PC-3 (cell line): ENCODE data around the gene FRZB. TPM values are rescaled to one million over a fixed set of nuclear protein-coding genes. Genes with fewer than 3 reads are reported as not detected.

ENCODE experiments used
- ATAC-seq: fragments of 200-7000 bp; cut with Tn5 transposase; 2 replicates; pipeline ENCODE4 v1.9.1; 2020; ENCODE audit warnings: mild to moderate bottlenecking, moderate library complexity
- BruUV-seq: library from RNA; stranded (reverse); fragments of 400-500 nt; replicated peaks from 2 replicates; lab custom pipeline; 2021; lab: Mats Ljungman, UMichigan
- CTCF ChIA-PET: fragments of 300-600 bp; sonication (Branson Sonifier 250); formaldehyde crosslinking; loops from one replicate; lab custom pipeline; 2022; ENCODE audit warnings: antibody characterized with exemption; lab: Charles Lee
- POLR2A ChIA-PET: fragments of 300-600 bp; sonication (Branson Sonifier 250); formaldehyde crosslinking; loops from one replicate; lab custom pipeline; 2022; ENCODE audit warnings: antibody characterized with exemption; ENCODE audit not compliant: unreplicated experiment; lab: Charles Lee
- DNase-seq: peaks from one replicate; pipeline ENCODE4 v3.0.0-alpha.2; 2015
- H2AFZ ChIP-seq: fragments of 300-600 bp; sonication (generic); 2 replicates; pipeline ENCODE4 v1.6.0; 2016; ENCODE audit warnings: antibody characterized with exemption, low read length
- H3F3A ChIP-seq: fragments of 300-600 bp; sonication (generic); one replicate; pipeline ENCODE4 v1.6.0; 2017; ENCODE audit warnings: antibody characterized with exemption, low read length, control low read depth, mild to moderate bottlenecking; ENCODE audit not compliant: unreplicated experiment
- H3K27ac ChIP-seq: fragments of 300-600 bp; sonication (generic); 2 replicates; pipeline ENCODE4 v1.5.1; 2016; ENCODE audit warnings: mild to moderate bottlenecking, low read length
- H3K27me3 ChIP-seq: fragments of 300-600 bp; sonication (generic); 2 replicates; pipeline ENCODE4 v1.6.1; 2016; ENCODE audit warnings: low read length, mixed read lengths
- H3K36me3 ChIP-seq: fragments of 300-600 bp; sonication (generic); 2 replicates; pipeline ENCODE4 v1.6.1; 2016; ENCODE audit warnings: low read depth, mixed run types, low read length, mixed read lengths
- H3K4me1 ChIP-seq: fragments of 300-600 bp; sonication (generic); 2 replicates; pipeline ENCODE4 v1.5.1; 2016; ENCODE audit warnings: low read length; ENCODE audit not compliant: insufficient read depth
- H3K4me2 ChIP-seq: fragments of 300-600 bp; sonication (generic); 2 replicates; pipeline ENCODE4 v1.6.0; 2016; ENCODE audit warnings: low read length
- H3K4me3 ChIP-seq: fragments of 300-600 bp; sonication (generic); 2 replicates; pipeline ENCODE4 v1.5.1; 2016; ENCODE audit warnings: mild to moderate bottlenecking, low read length, mixed read lengths
- H3K79me2 ChIP-seq: fragments of 300-600 bp; sonication (generic); 2 replicates; pipeline ENCODE4 v1.6.1; 2017; ENCODE audit warnings: low read length, mixed read lengths
- H3K9ac ChIP-seq: fragments of 300-600 bp; sonication (generic); 2 replicates; pipeline ENCODE4 v1.6.0; 2016; ENCODE audit warnings: mild to moderate bottlenecking, low read length
- H3K9me2 ChIP-seq: fragments of 300-600 bp; sonication (generic); replicated peaks from 2 replicates; pipeline ENCODE4 v1.6.1; 2016; ENCODE audit warnings: mixed run types, low read length, mixed read lengths
- H3K9me3 ChIP-seq: fragments of 300-600 bp; sonication (generic); 2 replicates; pipeline ENCODE4 v1.6.1; 2016; ENCODE audit warnings: low read length, mixed read lengths
- H4K20me1 ChIP-seq: fragments of 300-600 bp; sonication (generic); 2 replicates; pipeline ENCODE4 v1.6.1; 2016; ENCODE audit warnings: low read length, mixed read lengths
- EZH2 ChIP-seq: fragments of 300-600 bp; sonication (generic); IDR thresholded peaks from one replicate; pipeline ENCODE4 v1.6.1; 2017; ENCODE audit warnings: antibody characterized with exemption, mild to moderate bottlenecking, low read length; ENCODE audit not compliant: unreplicated experiment
- EZH2phosphoT487 ChIP-seq: fragments of 300-600 bp; sonication (generic); IDR thresholded peaks from 2 replicates; pipeline ENCODE4 v1.6.1; 2018; ENCODE audit warnings: mild to moderate bottlenecking, antibody characterized with exemption, low read length, borderline replicate concordance
- intact Hi-C: fragments of 100-400 bp; cut with micrococcal nuclease; formaldehyde crosslinking; loops from 2 replicates; pipeline ENCODE4 v1.9.0; 2023
- total RNA-seq: library from RNA; depleted of rRNA; stranded (reverse); fragments of >200 nt; gene quantifications from 2 replicates; pipeline ENCODE4 v1.2.3, GENCODE V29; 2014
- TF ChIP-seq, protein P1 (sequence below): fragments of 300-600 bp; sonication (generic); conservative IDR thresholded peaks from 2 replicates; pipeline ENCODE4 v1.5.1; 2017; ENCODE audit warnings: antibody characterized with exemption, low read depth, mild to moderate bottlenecking, low read length

Gene FRZB
- total RNA-seq, 1 experiment from 2014 or later = 0.11 TPM

DNA sequence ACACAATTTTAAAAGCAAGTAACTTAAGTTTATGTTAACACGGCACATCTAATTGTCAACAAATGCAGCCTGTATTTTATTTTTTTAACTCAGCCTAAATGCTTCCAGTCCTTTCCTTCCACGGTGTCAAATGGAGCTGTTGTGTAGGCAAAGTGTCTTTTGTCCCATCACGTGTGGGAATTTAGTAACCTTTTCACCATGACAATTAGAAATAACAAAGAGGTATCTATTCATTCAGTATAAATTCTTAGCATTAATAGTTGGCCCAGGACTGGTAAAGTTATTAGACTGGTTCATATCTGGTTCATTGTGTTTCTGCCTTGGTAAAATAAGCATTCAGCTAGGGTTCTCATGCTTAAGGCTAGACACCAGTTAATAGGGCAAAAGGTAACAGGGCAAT is 47.9 kb downstream of the FRZB start:
- H3K4me2 ChIP-seq = no peak overlapping the region
- ChIA-PET CTCF (no interaction called here), POLR2A (no interaction called here)
- H3K9ac ChIP-seq = no peak overlapping the region
- BruUV-seq = no TSS peak
- ATAC-seq (no peak), DNase-seq (no peak)
- H3K9me2 ChIP-seq = no peaks in the 10 kb centered on the region
- H3K79me2 ChIP-seq = no peaks in the 10 kb centered on the region
- H3K4me3 ChIP-seq = no peak overlapping the region
- H3K36me3 ChIP-seq = no peaks in the 10 kb centered on the region
- no peak overlapping the region for H3K27ac ChIP-seq
- no peaks in the 10 kb centered on the region for H3K4me1 ChIP-seq
- no peak overlapping the region for H2AFZ ChIP-seq
- no peaks in the 10 kb centered on the region for H4K20me1 ChIP-seq
- H3K27me3 ChIP-seq = peaks cover 18% of the 10 kb centered on the region
- H3K9me3 ChIP-seq = no peaks in the 10 kb centered on the region
- TF ChIP-seq, protein P1, sequence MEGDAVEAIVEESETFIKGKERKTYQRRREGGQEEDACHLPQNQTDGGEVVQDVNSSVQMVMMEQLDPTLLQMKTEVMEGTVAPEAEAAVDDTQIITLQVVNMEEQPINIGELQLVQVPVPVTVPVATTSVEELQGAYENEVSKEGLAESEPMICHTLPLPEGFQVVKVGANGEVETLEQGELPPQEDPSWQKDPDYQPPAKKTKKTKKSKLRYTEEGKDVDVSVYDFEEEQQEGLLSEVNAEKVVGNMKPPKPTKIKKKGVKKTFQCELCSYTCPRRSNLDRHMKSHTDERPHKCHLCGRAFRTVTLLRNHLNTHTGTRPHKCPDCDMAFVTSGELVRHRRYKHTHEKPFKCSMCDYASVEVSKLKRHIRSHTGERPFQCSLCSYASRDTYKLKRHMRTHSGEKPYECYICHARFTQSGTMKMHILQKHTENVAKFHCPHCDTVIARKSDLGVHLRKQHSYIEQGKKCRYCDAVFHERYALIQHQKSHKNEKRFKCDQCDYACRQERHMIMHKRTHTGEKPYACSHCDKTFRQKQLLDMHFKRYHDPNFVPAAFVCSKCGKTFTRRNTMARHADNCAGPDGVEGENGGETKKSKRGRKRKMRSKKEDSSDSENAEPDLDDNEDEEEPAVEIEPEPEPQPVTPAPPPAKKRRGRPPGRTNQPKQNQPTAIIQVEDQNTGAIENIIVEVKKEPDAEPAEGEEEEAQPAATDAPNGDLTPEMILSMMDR = no peak
- no peak for TF ChIP-seq EZH2
- no peak for TF ChIP-seq EZH2phosphoT487
- H3F3A ChIP-seq = no peaks in the 10 kb centered on the region
- intact Hi-C loops = no loop called here

DNA sequence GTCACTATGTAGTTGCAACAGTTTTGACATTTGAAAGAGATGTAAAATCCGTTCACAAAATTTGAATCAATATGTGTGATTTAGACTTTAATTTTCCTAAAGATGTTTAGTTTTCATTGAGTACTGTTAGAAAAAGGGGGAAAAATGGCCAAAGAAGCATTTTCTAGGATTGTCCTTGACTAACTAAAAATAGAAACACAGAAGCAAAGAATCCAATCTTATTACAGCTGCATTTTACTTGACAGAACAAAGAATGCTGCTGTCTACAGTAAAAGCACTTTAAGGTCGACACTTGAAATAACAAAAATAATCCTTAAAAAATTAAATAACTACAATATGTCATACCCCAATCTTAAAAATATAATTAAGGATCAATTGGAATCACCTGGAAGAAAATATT is 48.9 kb downstream of the FRZB start:
- ATAC-seq (no peak), DNase-seq (no peak)
- Histone ChIP-seq H3K9me3 (no peaks in the 10 kb centered on the region), H3K9me2 (no peaks in the 10 kb centered on the region), H3K27ac (no peak overlapping the region), H3K36me3 (no peaks in the 10 kb centered on the region), H3F3A (no peaks in the 10 kb centered on the region), H3K79me2 (no peaks in the 10 kb centered on the region), H3K27me3 (peaks cover 24% of the 10 kb centered on the region), H3K4me1 (no peaks in the 10 kb centered on the region), H4K20me1 (no peaks in the 10 kb centered on the region), H3K4me3 (no peak overlapping the region), H3K4me2 (no peak overlapping the region), H3K9ac (no peak overlapping the region), H2AFZ (no peak overlapping the region)
- no TSS peak for BruUV-seq
- intact Hi-C loops = no loop called here
- TF ChIP-seq EZH2 = no peak
- TF ChIP-seq, protein P1 = no peak
- TF ChIP-seq EZH2phosphoT487 = no peak
- ChIA-PET CTCF (no interaction called here), POLR2A (no interaction called here)

DNA sequence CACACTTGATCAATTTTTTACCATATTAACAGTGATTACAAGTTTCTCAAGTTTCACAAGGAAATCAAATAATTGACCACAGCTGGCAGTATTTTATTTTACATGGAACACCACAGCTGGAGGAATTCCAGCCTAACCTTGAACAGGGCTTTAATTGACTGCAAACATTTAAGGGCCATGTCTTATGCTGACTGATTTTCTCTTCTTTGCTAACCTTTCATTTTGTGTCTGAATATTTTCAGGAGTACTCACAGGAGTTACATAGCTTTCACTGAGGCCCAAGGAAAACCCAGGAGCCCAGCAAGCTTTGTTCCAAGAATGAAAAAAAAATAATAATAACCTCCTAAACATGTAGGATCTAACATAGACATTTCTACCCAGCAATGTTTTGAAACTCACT is 49.6 kb downstream of the FRZB start:
- Histone ChIP-seq H3K27me3 (peaks cover 25% of the 10 kb centered on the region), H3K4me2 (no peak overlapping the region), H3K27ac (no peak overlapping the region), H3K79me2 (no peaks in the 10 kb centered on the region), H3F3A (no peaks in the 10 kb centered on the region), H3K9me2 (no peaks in the 10 kb centered on the region), H3K4me1 (no peaks in the 10 kb centered on the region), H3K36me3 (no peaks in the 10 kb centered on the region), H4K20me1 (no peaks in the 10 kb centered on the region), H3K9ac (no peak overlapping the region), H3K9me3 (no peaks in the 10 kb centered on the region), H3K4me3 (no peak overlapping the region), H2AFZ (no peak overlapping the region)
- POLR2A ChIA-PET = no interaction called here
- TF ChIP-seq, protein P1 = no peak
- TF ChIP-seq EZH2 = no peak
- no peak for TF ChIP-seq EZH2phosphoT487
- no peak for DNase-seq
- no TSS peak for BruUV-seq
- no peak for ATAC-seq
- intact Hi-C loops = no loop called here
- CTCF ChIA-PET = no interaction called here
